Spleen (tissue), 7 donors: ENCODE results near the gene ZSWIM6.

Experiments used
- POLR2A ChIP-seq, 3 donors: fragments of 450-650 bp; IDR thresholded peaks; one replicate each; pipeline ENCODE4 v1.5.1; 2017; ENCODE audit warnings: antibody characterized with exemption in 3 of 3, mild to moderate bottlenecking in 1 of 3
- POLR2AphosphoS5 ChIP-seq, 3 donors: sonication (generic); formaldehyde crosslinking; IDR thresholded peaks; one replicate each; pipeline ENCODE4 v1.5.1; 2017; ENCODE audit warnings: antibody characterized with exemption in 3 of 3
- TF ChIP-seq, protein P1 (sequence below), 11 experiments: fragments of 200-600 bp in 7 of 11; fragments of 450-650 bp in 4 of 11; sonication (generic) in 4 of 11; IDR thresholded peaks in 8 of 11; conservative IDR thresholded peaks in 3 of 11; 1 replicate in 7 of 11; 2 replicates in 4 of 11; pipeline versions ENCODE4 v1.4.0 to v1.8.0; 2016 to 2021; ENCODE audit warnings: antibody characterized with exemption in 11 of 11, inconsistent platforms in 4 of 11, mild to moderate bottlenecking in 1 of 11
- donor health status: DM: no; HTN: no; CAD: no; lungs with moderate emphysema.
- donor health status: DM: no; HTN: no; CAD: no.
- donor health status: DM: no; HTN: no; CAD: no.

DNA sequence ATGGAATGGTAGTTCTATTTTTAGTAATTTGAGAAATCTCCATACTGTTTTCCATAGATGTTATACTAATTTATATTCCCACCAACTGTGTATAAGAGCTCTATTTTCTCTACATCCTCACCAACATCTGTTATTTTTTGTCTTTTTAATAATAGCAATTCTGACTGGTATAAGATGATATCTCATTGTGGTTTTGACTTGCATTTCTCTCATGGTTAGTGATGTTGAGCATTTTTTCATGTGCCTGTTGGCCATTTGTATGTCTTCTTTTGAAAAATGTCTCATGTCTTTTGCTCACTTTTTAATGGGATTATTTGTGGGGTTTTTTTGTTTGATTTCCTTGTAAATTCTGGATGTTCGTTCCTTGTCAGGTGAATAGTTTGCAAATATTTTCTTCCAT lies 154.4 kb downstream of the ZSWIM6 start:
- TF ChIP-seq POLR2A (IDR thresholded peaks at IDR 0.05) (no peak), POLR2AphosphoS5 (IDR thresholded peaks at IDR 0.05) (no peak)
- TF ChIP-seq, protein P1, sequence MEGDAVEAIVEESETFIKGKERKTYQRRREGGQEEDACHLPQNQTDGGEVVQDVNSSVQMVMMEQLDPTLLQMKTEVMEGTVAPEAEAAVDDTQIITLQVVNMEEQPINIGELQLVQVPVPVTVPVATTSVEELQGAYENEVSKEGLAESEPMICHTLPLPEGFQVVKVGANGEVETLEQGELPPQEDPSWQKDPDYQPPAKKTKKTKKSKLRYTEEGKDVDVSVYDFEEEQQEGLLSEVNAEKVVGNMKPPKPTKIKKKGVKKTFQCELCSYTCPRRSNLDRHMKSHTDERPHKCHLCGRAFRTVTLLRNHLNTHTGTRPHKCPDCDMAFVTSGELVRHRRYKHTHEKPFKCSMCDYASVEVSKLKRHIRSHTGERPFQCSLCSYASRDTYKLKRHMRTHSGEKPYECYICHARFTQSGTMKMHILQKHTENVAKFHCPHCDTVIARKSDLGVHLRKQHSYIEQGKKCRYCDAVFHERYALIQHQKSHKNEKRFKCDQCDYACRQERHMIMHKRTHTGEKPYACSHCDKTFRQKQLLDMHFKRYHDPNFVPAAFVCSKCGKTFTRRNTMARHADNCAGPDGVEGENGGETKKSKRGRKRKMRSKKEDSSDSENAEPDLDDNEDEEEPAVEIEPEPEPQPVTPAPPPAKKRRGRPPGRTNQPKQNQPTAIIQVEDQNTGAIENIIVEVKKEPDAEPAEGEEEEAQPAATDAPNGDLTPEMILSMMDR (IDR thresholded peaks at IDR 0.05 in 8 of 11, conservative IDR thresholded peaks at IDR 0.05 in 3 of 11), result no peak
